Measurements from ENCODE around the gene HOXC9.

DNA sequence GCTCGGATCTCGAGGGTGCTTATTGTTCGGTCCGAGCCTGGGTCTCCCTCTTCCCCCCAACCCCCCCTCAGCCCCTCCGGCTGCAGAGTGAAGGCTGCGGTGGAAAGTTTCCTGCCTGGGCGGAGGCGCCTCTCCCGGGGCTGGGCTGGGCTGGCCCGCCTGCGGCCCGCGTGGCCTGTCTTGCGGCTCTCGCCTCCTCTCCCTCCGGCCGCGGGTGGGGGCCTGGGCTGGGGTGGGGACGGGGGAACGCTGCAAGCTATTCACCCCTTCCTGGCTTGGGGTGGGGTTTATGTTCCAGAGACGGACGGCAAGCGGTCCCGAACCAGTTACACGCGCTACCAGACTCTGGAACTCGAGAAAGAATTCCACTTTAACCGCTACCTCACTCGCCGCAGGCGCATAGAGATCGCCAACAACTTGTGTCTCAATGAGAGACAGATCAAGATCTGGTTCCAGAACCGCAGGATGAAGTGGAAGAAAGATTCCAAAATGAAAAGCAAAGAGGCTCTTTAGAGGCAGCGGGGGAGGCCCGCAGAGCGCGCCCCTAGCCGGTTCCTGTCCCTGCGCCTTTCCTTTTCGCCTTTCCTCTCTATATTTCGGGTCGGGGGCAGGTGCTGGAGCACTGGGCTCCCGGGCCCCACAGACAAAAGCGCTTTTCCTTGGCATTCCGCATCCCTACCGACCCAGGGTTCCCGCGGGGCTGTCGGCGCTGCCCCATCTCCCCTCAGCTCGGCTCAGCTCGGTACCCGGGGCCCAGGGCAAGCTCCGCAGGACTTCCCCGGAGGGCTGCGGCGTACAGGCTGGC lies 34.2 kb downstream of the HOXC9 start:
- TF ChIP-seq POLR2A (IDR thresholded peaks at IDR 0.05): no peak
- TF ChIP-seq, protein P1, sequence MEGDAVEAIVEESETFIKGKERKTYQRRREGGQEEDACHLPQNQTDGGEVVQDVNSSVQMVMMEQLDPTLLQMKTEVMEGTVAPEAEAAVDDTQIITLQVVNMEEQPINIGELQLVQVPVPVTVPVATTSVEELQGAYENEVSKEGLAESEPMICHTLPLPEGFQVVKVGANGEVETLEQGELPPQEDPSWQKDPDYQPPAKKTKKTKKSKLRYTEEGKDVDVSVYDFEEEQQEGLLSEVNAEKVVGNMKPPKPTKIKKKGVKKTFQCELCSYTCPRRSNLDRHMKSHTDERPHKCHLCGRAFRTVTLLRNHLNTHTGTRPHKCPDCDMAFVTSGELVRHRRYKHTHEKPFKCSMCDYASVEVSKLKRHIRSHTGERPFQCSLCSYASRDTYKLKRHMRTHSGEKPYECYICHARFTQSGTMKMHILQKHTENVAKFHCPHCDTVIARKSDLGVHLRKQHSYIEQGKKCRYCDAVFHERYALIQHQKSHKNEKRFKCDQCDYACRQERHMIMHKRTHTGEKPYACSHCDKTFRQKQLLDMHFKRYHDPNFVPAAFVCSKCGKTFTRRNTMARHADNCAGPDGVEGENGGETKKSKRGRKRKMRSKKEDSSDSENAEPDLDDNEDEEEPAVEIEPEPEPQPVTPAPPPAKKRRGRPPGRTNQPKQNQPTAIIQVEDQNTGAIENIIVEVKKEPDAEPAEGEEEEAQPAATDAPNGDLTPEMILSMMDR (IDR thresholded peaks at IDR 0.05): no peak
